Measurements from ENCODE around the gene NCR2.

NCR2 gene

DNA sequence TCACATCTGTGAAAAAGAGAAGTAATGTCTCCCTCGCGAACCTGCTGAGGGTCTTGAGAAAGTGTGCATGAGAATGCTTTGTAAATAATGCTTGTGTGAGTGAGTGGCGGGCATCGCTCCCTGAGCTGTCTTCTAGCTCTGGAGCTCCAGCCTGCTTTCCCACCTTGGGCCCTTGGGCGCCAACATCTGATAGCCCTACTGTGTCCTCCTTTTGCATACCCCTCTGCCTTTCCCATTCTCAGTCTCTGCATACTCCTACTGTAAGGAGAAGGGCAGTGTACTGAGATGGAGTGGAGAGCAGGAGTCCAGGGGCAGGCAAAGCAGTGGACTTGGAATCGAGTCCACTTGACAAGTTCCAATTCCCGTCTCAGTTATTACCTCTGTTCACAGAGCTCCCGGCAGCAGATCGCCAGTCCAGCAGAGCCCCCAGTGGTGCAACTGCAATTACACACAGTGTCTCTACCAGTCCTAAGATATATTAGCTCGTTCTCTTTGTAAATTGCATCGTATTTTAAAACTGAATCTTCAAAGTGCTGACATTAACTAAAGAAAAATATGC, 847 bp upstream of the NCR2 start:
- TF ChIP-seq EGR1 (IDR thresholded peaks at IDR 0.05): no peak
- no peak for TF ChIP-seq NFIC (IDR thresholded peaks at IDR 0.05)
- peak; percentile 7; the same call in 1 of the 2 replicates for TF ChIP-seq RAD21 (IDR thresholded peaks at IDR 0.05; ENCODE audit: low read depth)
- no peak for TF ChIP-seq FOXM1 (IDR thresholded peaks at IDR 0.05; ENCODE audit: borderline replicate concordance, low read depth)
- TF ChIP-seq CREB1 (IDR thresholded peaks at IDR 0.05; ENCODE audit: low read depth): no peak

DNA sequence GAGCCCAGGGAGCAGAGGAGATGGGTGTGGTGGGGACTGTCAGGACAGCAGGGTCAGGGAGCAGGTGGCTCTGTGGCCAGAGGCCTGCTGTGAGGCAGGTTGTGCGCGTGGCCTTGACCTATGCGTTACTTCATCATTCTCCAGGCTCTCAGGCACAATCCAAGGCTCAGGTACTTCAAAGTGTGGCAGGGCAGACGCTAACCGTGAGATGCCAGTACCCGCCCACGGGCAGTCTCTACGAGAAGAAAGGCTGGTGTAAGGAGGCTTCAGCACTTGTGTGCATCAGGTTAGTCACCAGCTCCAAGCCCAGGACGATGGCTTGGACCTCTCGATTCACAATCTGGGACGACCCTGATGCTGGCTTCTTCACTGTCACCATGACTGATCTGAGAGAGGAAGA, 535 bp downstream of the NCR2 start:
- no peak for TF ChIP-seq ZBTB7A (IDR thresholded peaks at IDR 0.05; ENCODE audit: low read depth)
- TF ChIP-seq YY1 (IDR thresholded peaks at IDR 0.05; ENCODE audit: low read depth): no peak
- TF ChIP-seq, protein P1, sequence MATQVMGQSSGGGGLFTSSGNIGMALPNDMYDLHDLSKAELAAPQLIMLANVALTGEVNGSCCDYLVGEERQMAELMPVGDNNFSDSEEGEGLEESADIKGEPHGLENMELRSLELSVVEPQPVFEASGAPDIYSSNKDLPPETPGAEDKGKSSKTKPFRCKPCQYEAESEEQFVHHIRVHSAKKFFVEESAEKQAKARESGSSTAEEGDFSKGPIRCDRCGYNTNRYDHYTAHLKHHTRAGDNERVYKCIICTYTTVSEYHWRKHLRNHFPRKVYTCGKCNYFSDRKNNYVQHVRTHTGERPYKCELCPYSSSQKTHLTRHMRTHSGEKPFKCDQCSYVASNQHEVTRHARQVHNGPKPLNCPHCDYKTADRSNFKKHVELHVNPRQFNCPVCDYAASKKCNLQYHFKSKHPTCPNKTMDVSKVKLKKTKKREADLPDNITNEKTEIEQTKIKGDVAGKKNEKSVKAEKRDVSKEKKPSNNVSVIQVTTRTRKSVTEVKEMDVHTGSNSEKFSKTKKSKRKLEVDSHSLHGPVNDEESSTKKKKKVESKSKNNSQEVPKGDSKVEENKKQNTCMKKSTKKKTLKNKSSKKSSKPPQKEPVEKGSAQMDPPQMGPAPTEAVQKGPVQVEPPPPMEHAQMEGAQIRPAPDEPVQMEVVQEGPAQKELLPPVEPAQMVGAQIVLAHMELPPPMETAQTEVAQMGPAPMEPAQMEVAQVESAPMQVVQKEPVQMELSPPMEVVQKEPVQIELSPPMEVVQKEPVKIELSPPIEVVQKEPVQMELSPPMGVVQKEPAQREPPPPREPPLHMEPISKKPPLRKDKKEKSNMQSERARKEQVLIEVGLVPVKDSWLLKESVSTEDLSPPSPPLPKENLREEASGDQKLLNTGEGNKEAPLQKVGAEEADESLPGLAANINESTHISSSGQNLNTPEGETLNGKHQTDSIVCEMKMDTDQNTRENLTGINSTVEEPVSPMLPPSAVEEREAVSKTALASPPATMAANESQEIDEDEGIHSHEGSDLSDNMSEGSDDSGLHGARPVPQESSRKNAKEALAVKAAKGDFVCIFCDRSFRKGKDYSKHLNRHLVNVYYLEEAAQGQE (IDR thresholded peaks at IDR 0.05; ENCODE audit: low read depth): no peak
- TF ChIP-seq, protein P2, sequence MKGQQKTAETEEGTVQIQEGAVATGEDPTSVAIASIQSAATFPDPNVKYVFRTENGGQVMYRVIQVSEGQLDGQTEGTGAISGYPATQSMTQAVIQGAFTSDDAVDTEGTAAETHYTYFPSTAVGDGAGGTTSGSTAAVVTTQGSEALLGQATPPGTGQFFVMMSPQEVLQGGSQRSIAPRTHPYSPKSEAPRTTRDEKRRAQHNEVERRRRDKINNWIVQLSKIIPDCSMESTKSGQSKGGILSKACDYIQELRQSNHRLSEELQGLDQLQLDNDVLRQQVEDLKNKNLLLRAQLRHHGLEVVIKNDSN (IDR thresholded peaks at IDR 0.05): no peak
- no peak for TF ChIP-seq NFIC (IDR thresholded peaks at IDR 0.05)

DNA sequence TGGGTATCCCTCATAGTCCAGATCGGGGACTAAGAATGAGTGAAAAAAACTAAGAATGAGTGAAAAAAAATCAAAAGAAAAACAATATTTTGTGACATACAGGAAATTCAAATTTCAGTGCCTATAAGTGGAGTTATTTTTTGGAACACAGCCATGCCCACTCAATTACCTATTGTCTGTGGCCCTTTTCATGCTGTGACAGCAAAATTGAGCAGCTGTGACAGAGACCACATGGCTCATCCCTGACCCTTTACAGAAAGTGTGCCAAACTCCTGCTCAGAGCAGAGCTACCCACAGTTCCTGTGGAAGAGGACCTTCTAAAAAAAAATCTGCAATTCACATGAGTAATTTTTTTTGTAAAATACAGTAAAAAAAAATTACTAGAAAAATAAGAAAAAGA, 1.4 kb downstream of the NCR2 start:
- TF ChIP-seq RAD21 (IDR thresholded peaks at IDR 0.05; ENCODE audit: low read depth): no peak
- no peak for TF ChIP-seq TAF1 (IDR thresholded peaks at IDR 0.05; ENCODE audit: low read depth)
- no peak for TF ChIP-seq EP300 (IDR thresholded peaks at IDR 0.05; ENCODE audit: borderline replicate concordance)
- no peak for TF ChIP-seq FOXM1 (IDR thresholded peaks at IDR 0.05; ENCODE audit: borderline replicate concordance, low read depth)
- no peak for TF ChIP-seq NFIC (IDR thresholded peaks at IDR 0.05)
- TF ChIP-seq ZBTB7A (IDR thresholded peaks at IDR 0.05; ENCODE audit: low read depth): no peak
- no peak for TF ChIP-seq EGR1 (IDR thresholded peaks at IDR 0.05)
- TF ChIP-seq, protein P1 (IDR thresholded peaks at IDR 0.05; ENCODE audit: low read depth): no peak
- TF ChIP-seq CREB1 (IDR thresholded peaks at IDR 0.05; ENCODE audit: low read depth): no peak
- TF ChIP-seq, protein P3, sequence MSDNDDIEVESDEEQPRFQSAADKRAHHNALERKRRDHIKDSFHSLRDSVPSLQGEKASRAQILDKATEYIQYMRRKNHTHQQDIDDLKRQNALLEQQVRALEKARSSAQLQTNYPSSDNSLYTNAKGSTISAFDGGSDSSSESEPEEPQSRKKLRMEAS (IDR thresholded peaks at IDR 0.05): no peak
- no peak for TF ChIP-seq TCF12 (IDR thresholded peaks at IDR 0.05; ENCODE audit: low read depth)
- no peak for TF ChIP-seq CEBPB (IDR thresholded peaks at IDR 0.05)
- TF ChIP-seq, protein P2 (IDR thresholded peaks at IDR 0.05): no peak
- TF ChIP-seq YY1 (IDR thresholded peaks at IDR 0.05; ENCODE audit: low read depth): no peak
- no peak for TF ChIP-seq TEAD4 (IDR thresholded peaks at IDR 0.05)

DNA sequence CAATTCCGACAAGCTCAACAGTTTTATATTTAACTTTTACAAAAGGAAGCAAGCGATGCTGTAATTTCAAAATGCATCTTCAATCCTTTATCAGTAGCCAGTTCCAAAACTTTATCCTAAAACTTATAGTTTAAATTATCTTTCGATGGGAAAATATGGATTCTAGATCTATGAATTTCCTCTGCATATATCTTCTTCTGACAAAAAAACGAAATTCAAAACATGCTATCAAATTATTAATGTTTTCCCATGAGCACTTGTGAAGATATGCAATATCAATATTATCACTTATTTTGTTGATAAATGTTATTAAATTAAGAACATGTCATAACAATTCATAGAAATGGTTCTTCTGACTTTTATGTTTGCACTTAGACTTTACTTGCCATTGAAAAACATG, 2.3 kb downstream of the NCR2 start:
- TF ChIP-seq, protein P2 (IDR thresholded peaks at IDR 0.05): no peak
- TF ChIP-seq, protein P3 (IDR thresholded peaks at IDR 0.05): no peak
- TF ChIP-seq ZBTB7A (IDR thresholded peaks at IDR 0.05; ENCODE audit: low read depth) (no peak), RAD21 (IDR thresholded peaks at IDR 0.05; ENCODE audit: low read depth) (no peak), EGR1 (IDR thresholded peaks at IDR 0.05) (no peak), YY1 (IDR thresholded peaks at IDR 0.05; ENCODE audit: low read depth) (no peak), TEAD4 (IDR thresholded peaks at IDR 0.05) (no peak), CREB1 (IDR thresholded peaks at IDR 0.05; ENCODE audit: low read depth) (no peak), TCF12 (IDR thresholded peaks at IDR 0.05; ENCODE audit: low read depth) (no peak), EP300 (IDR thresholded peaks at IDR 0.05; ENCODE audit: borderline replicate concordance) (no peak), FOXM1 (IDR thresholded peaks at IDR 0.05; ENCODE audit: borderline replicate concordance, low read depth) (no peak), TAF1 (IDR thresholded peaks at IDR 0.05; ENCODE audit: low read depth) (no peak), NFIC (IDR thresholded peaks at IDR 0.05) (no peak), CEBPB (IDR thresholded peaks at IDR 0.05) (no peak)
- TF ChIP-seq, protein P1 (IDR thresholded peaks at IDR 0.05; ENCODE audit: low read depth): no peak

Measured in Ishikawa (cell line).